HEK293 (cell line): ENCODE results near the gene TSHZ2.
A peak's percentile ranks its signal among the peaks of the same experiment; 100 is the strongest.

Experiments
- ATF2 ChIP-seq: fragments of 450-650 bp; formaldehyde crosslinking; IDR thresholded peaks from 2 replicates; pipeline ENCODE4 v1.5.1; 2016; ENCODE audit warnings: missing biosample characterization, missing genetic modification characterization, low read depth
- FEZF1 ChIP-seq: fragments of 450-650 bp; formaldehyde crosslinking; IDR thresholded peaks from 2 replicates; pipeline ENCODE4 v1.5.1; 2016; ENCODE audit warnings: missing biosample characterization, missing genetic modification characterization
- HIC1 ChIP-seq: fragments of 450-650 bp; formaldehyde crosslinking; IDR thresholded peaks from 2 replicates; pipeline ENCODE4 v1.5.1; 2016; ENCODE audit warnings: missing biosample characterization, missing genetic modification characterization
- KLF8 ChIP-seq: fragments of 450-650 bp; formaldehyde crosslinking; IDR thresholded peaks from 2 replicates; pipeline ENCODE4 v1.5.1; 2016; ENCODE audit warnings: missing biosample characterization, missing genetic modification characterization
- MZF1 ChIP-seq: fragments of 450-650 bp; formaldehyde crosslinking; IDR thresholded peaks from 2 replicates; pipeline ENCODE4 v1.5.1; 2017; ENCODE audit warnings: missing biosample characterization, missing genetic modification characterization, borderline replicate concordance
- PATZ1 ChIP-seq: fragments of 450-650 bp; formaldehyde crosslinking; IDR thresholded peaks from 2 replicates; pipeline ENCODE4 v1.5.1; 2016; ENCODE audit warnings: missing biosample characterization, missing genetic modification characterization
- PRDM2 ChIP-seq: fragments of 450-650 bp; formaldehyde crosslinking; IDR thresholded peaks from 2 replicates; pipeline ENCODE4 v1.5.1; 2016; ENCODE audit warnings: missing biosample characterization, missing genetic modification characterization, borderline replicate concordance
- PRDM4 ChIP-seq: fragments of 450-650 bp; formaldehyde crosslinking; IDR thresholded peaks from 2 replicates; pipeline ENCODE4 v1.5.1; 2017; ENCODE audit warnings: missing biosample characterization, missing genetic modification characterization
- SCRT2 ChIP-seq: fragments of 450-650 bp; formaldehyde crosslinking; IDR thresholded peaks from 2 replicates; pipeline ENCODE4 v1.5.1; 2016; ENCODE audit warnings: missing biosample characterization, missing genetic modification characterization
- SP7 ChIP-seq: fragments of 450-650 bp; formaldehyde crosslinking; IDR thresholded peaks from 2 replicates; pipeline ENCODE4 v1.5.1; 2016; ENCODE audit warnings: missing biosample characterization, missing genetic modification characterization
- WT1 ChIP-seq: fragments of 450-650 bp; formaldehyde crosslinking; IDR thresholded peaks from 2 replicates; pipeline ENCODE4 v1.5.1; 2016; ENCODE audit warnings: missing biosample characterization, missing genetic modification characterization
- ZBTB21 ChIP-seq: fragments of 450-650 bp; formaldehyde crosslinking; IDR thresholded peaks from 2 replicates; pipeline ENCODE4 v1.5.1; 2017; ENCODE audit warnings: missing biosample characterization, missing genetic modification characterization
- ZBTB26 ChIP-seq: fragments of 450-650 bp; formaldehyde crosslinking; optimal IDR thresholded peaks from 2 replicates; pipeline ENCODE3; 2016; ENCODE audit warnings: missing biosample characterization, mild to moderate bottlenecking, missing genetic modification characterization
- ZBTB48 ChIP-seq: fragments of 450-650 bp; formaldehyde crosslinking; IDR thresholded peaks from 2 replicates; pipeline ENCODE4 v1.5.1; 2016; ENCODE audit warnings: missing biosample characterization, missing genetic modification characterization
- ZEB2 ChIP-seq: fragments of 450-650 bp; formaldehyde crosslinking; IDR thresholded peaks from 2 replicates; pipeline ENCODE4 v1.5.1; 2016; ENCODE audit warnings: missing biosample characterization, missing genetic modification characterization
- ZNF24 ChIP-seq: fragments of 450-650 bp; formaldehyde crosslinking; IDR thresholded peaks from 2 replicates; pipeline ENCODE4 v1.5.1; 2016; ENCODE audit warnings: missing biosample characterization, missing genetic modification characterization
- ZNF423 ChIP-seq: fragments of 450-650 bp; formaldehyde crosslinking; IDR thresholded peaks from 2 replicates; pipeline ENCODE4 v1.5.1; 2016; ENCODE audit warnings: missing biosample characterization, missing genetic modification characterization
- ZNF513 ChIP-seq: fragments of 450-650 bp; IDR thresholded peaks from 2 replicates; pipeline ENCODE4 v1.5.1; 2018; ENCODE audit warnings: missing biosample characterization, missing genetic modification characterization
- ZNF514 ChIP-seq: fragments of 450-650 bp; formaldehyde crosslinking; IDR thresholded peaks from 2 replicates; pipeline ENCODE4 v1.5.1; 2016; ENCODE audit warnings: missing biosample characterization, missing genetic modification characterization
- ZNF558 ChIP-seq: fragments of 450-650 bp; formaldehyde crosslinking; IDR thresholded peaks from 2 replicates; pipeline ENCODE4 v1.5.1; 2016; ENCODE audit warnings: missing biosample characterization, missing genetic modification characterization
- ZSCAN4 ChIP-seq: fragments of 450-650 bp; formaldehyde crosslinking; IDR thresholded peaks from 2 replicates; pipeline ENCODE4 v1.5.1; 2017; ENCODE audit warnings: missing biosample characterization, missing genetic modification characterization

The TSHZ2 gene

GRCh38 chr20:53162251-53162835, 190.2 kb downstream of the TSHZ2 start (continued):
- TF ChIP-seq PRDM2 (tag by site-specific recombination) (no peak), KLF8 (tag by site-specific recombination) (peak; percentile 80), ZNF558 (tag by site-specific recombination) (peak; percentile 46; the same call in 1 of the 2 replicates), WT1 (peak; percentile 43; the same call in 1 of the 2 replicates), HIC1 (peak; percentile 97), FEZF1 (peak; percentile 78), ZBTB21 (tag by site-specific recombination) (peak; percentile 92), PRDM4 (peak; percentile 67; the same call in 1 of the 2 replicates), ZNF423 (tag by site-specific recombination) (no peak), MZF1 (tag by site-specific recombination) (peak; percentile 90), ZNF513 (tag by site-specific recombination) (no peak), SP7 (tag by site-specific recombination) (peak; percentile 98), ZSCAN4 (tag by site-specific recombination) (0 out of 2 replicates have a peak, but pooled peaks have one; percentile 21), ZBTB48 (peak; percentile 37; the same call in 1 of the 2 replicates), ZEB2 (tag by site-specific recombination) (peak; percentile 98), SCRT2 (peak; percentile 55), PATZ1 (tag by site-specific recombination) (peak; percentile 66), ATF2 (tag by site-specific recombination) (peak; percentile 94), ZBTB26 (tag by site-specific recombination) (no peak), ZNF24 (peak; percentile 86), ZNF514 (tag by site-specific recombination) (no peak)
